SK-N-SH (cell line): Measurements from ENCODE around the gene RAB34. TPM values are rescaled to one million over a fixed set of nuclear protein-coding genes. Genes with fewer than 3 reads are reported as not detected.

ENCODE experiments used
- CTCF ChIA-PET: fragments of 300-600, 350-600 bp; formaldehyde crosslinking; extraction: SDS; loops from one replicate; lab custom pipeline; 2021; lab: Yijun Ruan, JAX
- POLR2A ChIA-PET: fragments of 350-600 bp; sonication (Branson Sonifier 250); formaldehyde crosslinking; extraction: SDS; loops from one replicate; lab custom pipeline; 2020; ENCODE audit warnings: antibody characterized with exemption, inconsistent platforms; lab: Yijun Ruan, JAX
- DNase-seq: peaks from one replicate; pipeline ENCODE4 v3.0.0; 2012
- H2AFZ ChIP-seq: fragments of 200-600 bp; sonication (generic); 2 replicates; pipeline ENCODE4 v1.8.1; 2016; ENCODE audit warnings: antibody characterized with exemption, mild to moderate bottlenecking, low read depth
- H3F3A ChIP-seq: fragments of 200-600 bp; sonication (generic); replicated peaks from 2 replicates; pipeline ENCODE3; 2016; ENCODE audit warnings: antibody characterized with exemption, mild to moderate bottlenecking; ENCODE audit not compliant: insufficient read depth
- H3K27ac ChIP-seq, 2 experiments: fragments of 200-500 bp in 1 of 2; fragments of 200-600 bp in 1 of 2; sonication (Bioruptor generic) in 1 of 2; sonication (generic), shearing (Covaris generic) in 1 of 2; 2 replicates each; pipeline versions ENCODE4 v1.5.1 to v1.6.1; 2014 to 2016; ENCODE audit warnings: low read depth in 2 of 2, inconsistent platforms in 1 of 2, low read length in 1 of 2, mild to moderate bottlenecking in 1 of 2, mixed read lengths in 1 of 2
- H3K27me3 ChIP-seq: fragments of 200-600 bp; sonication (generic), shearing (Covaris generic); 2 replicates; pipeline ENCODE4 v1.6.1; 2016; ENCODE audit warnings: mixed run types; ENCODE audit not compliant: insufficient read depth
- H3K36me3 ChIP-seq, 2 experiments: fragments of 200-500 bp in 1 of 2; fragments of 200-600 bp in 1 of 2; sonication (Bioruptor generic) in 1 of 2; sonication (generic) in 1 of 2; replicated peaks in 1 of 2; 2 replicates each; pipeline versions ENCODE3 to v1.5.1; 2014 to 2016; ENCODE audit warnings: low read length in 1 of 2, mild to moderate bottlenecking in 1 of 2; ENCODE audit not compliant: insufficient read depth in 2 of 2, control insufficient read depth in 1 of 2
- H3K4me1 ChIP-seq, 2 experiments: fragments of 200-500 bp in 1 of 2; fragments of 200-600 bp in 1 of 2; sonication (Bioruptor generic) in 1 of 2; sonication (generic), shearing (Covaris generic) in 1 of 2; 2 replicates each; pipeline versions ENCODE4 v1.5.1 to v1.6.1; 2014 to 2016; ENCODE audit warnings: low read depth in 1 of 2, low read length in 1 of 2, mixed run types in 1 of 2; ENCODE audit not compliant: insufficient read depth in 2 of 2, control insufficient read depth in 1 of 2
- H3K4me2 ChIP-seq: fragments of 200-600 bp; sonication (generic), shearing (Covaris generic); 2 replicates; pipeline ENCODE4 v1.6.1; 2017; ENCODE audit warnings: mixed run types
- H3K4me3 ChIP-seq, 2 experiments: fragments of 200-500 bp in 1 of 2; fragments of 200-600 bp in 1 of 2; sonication (Bioruptor generic) in 1 of 2; sonication (generic), shearing (Covaris generic) in 1 of 2; 2 replicates each; pipeline versions ENCODE4 v1.5.1 to v1.8.1; 2014 to 2016; ENCODE audit warnings: low read depth in 2 of 2, inconsistent platforms in 1 of 2, low read length in 1 of 2, mild to moderate bottlenecking in 1 of 2, mixed read lengths in 1 of 2, moderate library complexity in 1 of 2
- H3K79me2 ChIP-seq: fragments of 200-600 bp; sonication (generic); 2 replicates; pipeline ENCODE4 v1.8.1; 2017; ENCODE audit warnings: mild to moderate bottlenecking; ENCODE audit not compliant: insufficient read depth
- H3K9ac ChIP-seq: fragments of 200-600 bp; sonication (generic); 2 replicates; pipeline ENCODE4 v1.6.1; 2017; ENCODE audit warnings: mixed run types
- H3K9me2 ChIP-seq: fragments of 200-600 bp; sonication (generic); 2 replicates; pipeline ENCODE4 v1.6.1; 2017; ENCODE audit warnings: mixed run types
- H3K9me3 ChIP-seq: fragments of 200-600 bp; sonication (generic); 2 replicates; pipeline ENCODE4 v1.6.1; 2017; ENCODE audit warnings: mixed run types, mild to moderate bottlenecking, moderate library complexity
- H4K20me1 ChIP-seq: fragments of 200-600 bp; sonication (generic); 2 replicates; pipeline ENCODE4 v1.6.1; 2017; ENCODE audit warnings: mild to moderate bottlenecking, mixed run types; ENCODE audit not compliant: insufficient read depth
- CHD2 ChIP-seq: fragments of 150-350 bp; IDR thresholded peaks from 2 replicates; pipeline ENCODE4 v1.6.1; 2018; ENCODE audit warnings: low read length; ENCODE audit not compliant: partially characterized antibody
- ELF1 ChIP-seq: IDR thresholded peaks from 2 replicates; pipeline ENCODE4 v1.4.0; 2012
- EP300 ChIP-seq, 2 experiments: IDR thresholded peaks; 2 replicates each; pipeline versions ENCODE4 v1.4.0 to v1.6.1; 2012; ENCODE audit warnings: borderline replicate concordance in 1 of 2, low read depth in 1 of 2, low read length in 1 of 2
- EZH2phosphoT487 ChIP-seq: fragments of 200-600 bp; sonication (generic); IDR thresholded peaks from 2 replicates; pipeline ENCODE4 v1.6.1; 2017; ENCODE audit warnings: low read depth, mixed run types, mild to moderate bottlenecking, antibody characterized with exemption, moderate library complexity, borderline replicate concordance
- FOXJ3 ChIP-seq: sonication (generic); formaldehyde crosslinking; IDR thresholded peaks from 2 replicates; pipeline ENCODE4 v1.5.1; 2020; ENCODE audit warnings: mild to moderate bottlenecking, missing genetic modification reagents
- FOXM1 ChIP-seq: IDR thresholded peaks from 2 replicates; pipeline ENCODE4 v1.4.0; 2012; ENCODE audit warnings: low read depth, mild to moderate bottlenecking
- IRF3 ChIP-seq: fragments of 150-350 bp; IDR thresholded peaks from 2 replicates; pipeline ENCODE4 v1.6.1; 2016; ENCODE audit warnings: mild to moderate bottlenecking, low read depth, low read length
- JUND ChIP-seq: IDR thresholded peaks from 2 replicates; pipeline ENCODE4 v1.4.0; 2012
- NFIC ChIP-seq: IDR thresholded peaks from 2 replicates; pipeline ENCODE4 v1.4.0; 2012; ENCODE audit warnings: borderline replicate concordance
- NRF1 ChIP-seq: IDR thresholded peaks from 2 replicates; pipeline ENCODE4 v1.6.1; 2012; ENCODE audit warnings: low read depth, mild to moderate bottlenecking, low read length
- PBX3 ChIP-seq: IDR thresholded peaks from 2 replicates; pipeline ENCODE4; 2012
- POLR2AphosphoS5 ChIP-seq: IDR thresholded peaks from 2 replicates; pipeline ENCODE4 v1.6.1; 2012; ENCODE audit warnings: low read depth, low read length
- RAD21 ChIP-seq: IDR thresholded peaks from 2 replicates; pipeline ENCODE4 v1.6.1; 2012; ENCODE audit warnings: mild to moderate bottlenecking, low read length
- RCOR1 ChIP-seq: fragments of 150-350 bp; IDR thresholded peaks from 2 replicates; pipeline ENCODE4 v1.6.1; 2017; ENCODE audit warnings: antibody characterized with exemption, low read length
- RFX5 ChIP-seq: IDR thresholded peaks from 2 replicates; pipeline ENCODE4 v1.6.1; 2012; ENCODE audit warnings: mild to moderate bottlenecking, improper control_type of control experiment, low read length
- RXRA ChIP-seq: IDR thresholded peaks from 2 replicates; pipeline ENCODE4 v1.4.0; 2012; ENCODE audit warnings: low read depth, mild to moderate bottlenecking, borderline replicate concordance
- SMC3 ChIP-seq: IDR thresholded peaks from 2 replicates; pipeline ENCODE4 v1.6.1; 2012; ENCODE audit warnings: low read depth, low read length, improper control_type of control experiment
- USF2 ChIP-seq: fragments of 150-350 bp; IDR thresholded peaks from 2 replicates; pipeline ENCODE4 v1.6.1; 2017; ENCODE audit warnings: antibody characterized with exemption, low read length, low read depth, borderline replicate concordance
- WGBS: methylation state at CpG from one replicate; pipeline ENCODE4 v1.1.6; 2017; ENCODE audit warnings: low lambda C conversion rate; 5-methylcytosine and 5-hydroxymethylcytosine counted together
- polyA plus RNA-seq, 3 experiments: library from polyadenylated mRNA; depleted of rRNA; stranded (reverse); fragments of >200 nt; gene quantifications; 2 replicates each; pipeline ENCODE4 v1.2.3, GENCODE V29; 2012

RAB34 gene
- polyA plus RNA-seq, 1 of the 3 experiments (the other 2 are of a cell fraction) = 0.18 TPM

GRCh38 chr17:28698253-28698941, 19.3 kb downstream of the RAB34 start:
- no peaks in the 10 kb centered on the region for H3K4me1 ChIP-seq
- H3K4me3 ChIP-seq = no peak overlapping the region
- TF ChIP-seq JUND = no peak
- TF ChIP-seq RXRA = no peak
- no peak for TF ChIP-seq FOXM1
- no peak for TF ChIP-seq RAD21
- no peak for TF ChIP-seq EZH2phosphoT487
- TF ChIP-seq USF2 = no peak
- no peak for TF ChIP-seq NRF1
- TF ChIP-seq RFX5 = no peak
- no peak for TF ChIP-seq NFIC
- TF ChIP-seq PBX3 = no peak
- TF ChIP-seq SMC3 = no peak
- no peak for TF ChIP-seq ELF1
- no peak for TF ChIP-seq IRF3
- TF ChIP-seq RCOR1 = no peak
- TF ChIP-seq POLR2AphosphoS5 = no peak
- no peak for TF ChIP-seq CHD2
- no peak for TF ChIP-seq FOXJ3 (CRISPR knock-in tag)
- TF ChIP-seq EP300 (IDR thresholded peaks at IDR 0.05; ENCODE audit: borderline replicate concordance in 1 of 2, low read depth in 1 of 2, low read length in 1 of 2) = no peak
- WGBS = 80% methylated on average over 6 of the region's 6 CpGs
- H3K27me3 ChIP-seq = no peaks in the 10 kb centered on the region
- no peak overlapping the region for H2AFZ ChIP-seq
- POLR2A ChIA-PET = no interaction called here
- no peak overlapping the region for H3K9ac ChIP-seq
- no peaks in the 10 kb centered on the region for H3F3A ChIP-seq
- CTCF ChIA-PET = no interaction called here
- no peaks in the 10 kb centered on the region for H4K20me1 ChIP-seq
- no peaks in the 10 kb centered on the region for H3K79me2 ChIP-seq
- no peak for DNase-seq
- no peak overlapping the region for H3K27ac ChIP-seq
- H3K9me2 ChIP-seq = no peaks in the 10 kb centered on the region
- H3K4me2 ChIP-seq = no peak overlapping the region
- H3K9me3 ChIP-seq = no peaks in the 10 kb centered on the region
- peaks cover 60 to 88% of the 10 kb centered on the region in 2 experiments for H3K36me3 ChIP-seq
